HG03108 (cell line): ENCODE data around the gene LAS1L.
"Not testable (repeated sequence)": the region's sequence is repeated elsewhere in the genome, so short reads cannot be mapped to it uniquely, and the experiment has no call there.

Source experiments
- ATAC-seq: cut with Tn5 transposase; IDR thresholded peaks from one replicate; pipeline ENCODE4 v1.9.1; 2021; ENCODE audit warnings: moderate library complexity; ENCODE audit not compliant: unreplicated experiment

LAS1L gene

GRCh38 chrX:65518980-65519379, 15.6 kb downstream of the LAS1L start:
- not testable (repeated sequence) for ATAC-seq

- ATAC-seq, result no peak
Measured at GRCh38 chrX:65517923-65518322, 16.7 kb downstream of the LAS1L start.

GRCh38 chrX:65516756-65517155, 17.8 kb downstream of the LAS1L start:
- ATAC-seq, result no peak

- no peak for ATAC-seq
Measured at GRCh38 chrX:65513610-65514009, 21.0 kb downstream of the LAS1L start.

- ATAC-seq, result no peak
Measured at GRCh38 chrX:65509400-65509799, 25.2 kb downstream of the LAS1L start.

GRCh38 chrX:65508851-65509250, 25.7 kb downstream of the LAS1L start:
- no peak for ATAC-seq

GRCh38 chrX:65502618-65503017, 32.0 kb downstream of the LAS1L start:
- ATAC-seq, result no peak

- ATAC-seq, result no peak
Measured at GRCh38 chrX:65493431-65493830, 41.2 kb downstream of the LAS1L start.

- no peak for ATAC-seq
Measured at GRCh38 chrX:65491620-65492019, 43.0 kb downstream of the LAS1L start.

GRCh38 chrX:65488495-65488894, 46.1 kb downstream of the LAS1L start:
- ATAC-seq, result no peak

- no peak for ATAC-seq
Measured at GRCh38 chrX:65480960-65481359, 53.6 kb downstream of the LAS1L start.

- not testable (repeated sequence) for ATAC-seq
Measured at GRCh38 chrX:65479102-65479501, 55.5 kb downstream of the LAS1L start.

- no peak for ATAC-seq
Measured at GRCh38 chrX:65476564-65476963, 58.0 kb downstream of the LAS1L start.

- ATAC-seq, result no peak
Measured at GRCh38 chrX:65463550-65463949, 71.0 kb downstream of the LAS1L start.
